HFFc6 (cell line): ENCODE results near the gene HECTD2. TPM values are rescaled to one million over a fixed set of nuclear protein-coding genes. Genes with fewer than 3 reads are reported as not detected.

ENCODE experiments used
- DNase-seq: peaks from one replicate; pipeline ENCODE4 v3.0.0-alpha.2; 2018
- H3K27ac Mint-ChIP-seq: 2 replicates; pipeline ENCODE4 v1.8.0; 2020; ENCODE audit warnings: mild to moderate bottlenecking, mixed read lengths
- H3K27me3 Mint-ChIP-seq: 2 replicates; pipeline ENCODE4 v1.8.0; 2021; ENCODE audit warnings: mild to moderate bottlenecking, moderate library complexity, mixed read lengths; ENCODE audit not compliant: insufficient read depth
- H3K36me3 Mint-ChIP-seq: 2 replicates; pipeline ENCODE4 v1.8.0; 2021; ENCODE audit warnings: low read depth, mixed read lengths
- H3K4me1 Mint-ChIP-seq: 2 replicates; pipeline ENCODE4 v1.8.0; 2020; ENCODE audit warnings: low read depth, mixed read lengths
- H3K4me3 Mint-ChIP-seq: 2 replicates; pipeline ENCODE4 v1.8.0; 2020; ENCODE audit warnings: mild to moderate bottlenecking, moderate library complexity, mixed read lengths
- H3K9me3 Mint-ChIP-seq: 2 replicates; pipeline ENCODE4 v1.8.0; 2020; ENCODE audit warnings: mild to moderate bottlenecking, mixed read lengths
- total RNA-seq, 6 experiments: library from RNA; stranded (reverse); fragmentation: NEBNext Ultra II Directional; extraction: Animal tissue kit (Norgen Biotek cat#: 25700); gene quantifications; 2 replicates in 1 of 6; 3 replicates in 5 of 6; pipeline ENCODE4 v1.2.3, GENCODE V29; 2021
- TF ChIP-seq, protein P1 (sequence below): fragments of 200-600 bp; sonication (generic); IDR thresholded peaks from 2 replicates; pipeline ENCODE4 v1.5.0; 2021; ENCODE audit warnings: antibody characterized with exemption, mild to moderate bottlenecking

Gene HECTD2
- total RNA-seq, 6 experiments from 2014 or later = 4.5 to 6.4 (median 4.9) TPM

DNA sequence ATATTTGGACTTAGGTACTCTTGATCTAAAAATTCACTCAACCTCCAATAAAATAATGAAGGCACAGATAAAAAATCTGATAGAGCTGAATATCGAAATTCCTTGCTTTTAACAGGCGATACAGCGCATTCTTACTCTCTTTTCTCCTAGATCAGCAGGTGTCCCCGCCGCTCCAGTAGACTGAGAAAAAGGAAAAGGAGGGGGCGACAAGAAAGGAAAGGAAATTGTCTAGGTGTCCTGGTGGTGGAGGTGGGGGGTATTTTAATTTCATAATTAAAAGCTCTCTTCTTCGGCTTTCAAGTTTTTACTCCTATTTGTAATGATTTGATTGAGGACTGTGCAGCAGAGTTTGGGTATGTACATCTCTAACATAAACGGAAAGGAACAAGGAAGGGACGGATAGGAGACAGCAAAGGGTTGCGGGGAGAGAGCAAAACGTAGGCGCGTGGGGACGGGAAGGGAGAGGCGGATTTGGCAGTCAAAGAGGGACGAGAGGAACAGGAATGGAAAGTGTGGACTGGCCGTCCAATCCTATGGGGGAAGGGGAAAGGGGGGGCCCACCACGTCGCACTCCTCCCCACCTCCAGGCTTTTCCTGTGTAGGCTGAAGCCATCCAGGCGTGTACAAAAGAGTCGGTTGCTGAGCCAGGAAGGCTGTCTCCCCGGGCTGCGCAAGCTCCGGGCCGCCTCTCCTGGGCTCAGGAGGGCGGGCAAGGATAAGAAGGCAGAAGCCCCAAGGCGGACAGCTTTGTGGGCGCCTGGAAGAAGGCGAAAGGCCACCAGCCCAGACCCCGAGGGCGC, 875 bp upstream of the HECTD2 start:
- H3K9me3 Mint-ChIP-seq = no peaks in the 10 kb centered on the region
- TF ChIP-seq, protein P1, sequence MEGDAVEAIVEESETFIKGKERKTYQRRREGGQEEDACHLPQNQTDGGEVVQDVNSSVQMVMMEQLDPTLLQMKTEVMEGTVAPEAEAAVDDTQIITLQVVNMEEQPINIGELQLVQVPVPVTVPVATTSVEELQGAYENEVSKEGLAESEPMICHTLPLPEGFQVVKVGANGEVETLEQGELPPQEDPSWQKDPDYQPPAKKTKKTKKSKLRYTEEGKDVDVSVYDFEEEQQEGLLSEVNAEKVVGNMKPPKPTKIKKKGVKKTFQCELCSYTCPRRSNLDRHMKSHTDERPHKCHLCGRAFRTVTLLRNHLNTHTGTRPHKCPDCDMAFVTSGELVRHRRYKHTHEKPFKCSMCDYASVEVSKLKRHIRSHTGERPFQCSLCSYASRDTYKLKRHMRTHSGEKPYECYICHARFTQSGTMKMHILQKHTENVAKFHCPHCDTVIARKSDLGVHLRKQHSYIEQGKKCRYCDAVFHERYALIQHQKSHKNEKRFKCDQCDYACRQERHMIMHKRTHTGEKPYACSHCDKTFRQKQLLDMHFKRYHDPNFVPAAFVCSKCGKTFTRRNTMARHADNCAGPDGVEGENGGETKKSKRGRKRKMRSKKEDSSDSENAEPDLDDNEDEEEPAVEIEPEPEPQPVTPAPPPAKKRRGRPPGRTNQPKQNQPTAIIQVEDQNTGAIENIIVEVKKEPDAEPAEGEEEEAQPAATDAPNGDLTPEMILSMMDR = no peak
- DNase-seq = peak; percentile 60
- H3K27me3 Mint-ChIP-seq = peaks cover 3% of the 10 kb centered on the region; the same call in 1 of the 2 replicates
- peak overlapping the region; percentile 88 for H3K4me3 Mint-ChIP-seq
- H3K36me3 Mint-ChIP-seq = no peaks in the 10 kb centered on the region
- H3K27ac Mint-ChIP-seq = peak overlapping the region; percentile 95
- H3K4me1 Mint-ChIP-seq = peaks cover 25% of the 10 kb centered on the region

- TF ChIP-seq, protein P1 = peak; percentile 25; the same call in 1 of the 2 replicates
- peaks cover 25% of the 10 kb centered on the region for H3K4me1 Mint-ChIP-seq
- H3K9me3 Mint-ChIP-seq = no peaks in the 10 kb centered on the region
- H3K4me3 Mint-ChIP-seq = peak overlapping the region; percentile 88
- DNase-seq = no peak
- H3K36me3 Mint-ChIP-seq = no peaks in the 10 kb centered on the region
- H3K27me3 Mint-ChIP-seq = peaks cover 3% of the 10 kb centered on the region; the same call in 1 of the 2 replicates
- peak overlapping the region; percentile 74 for H3K27ac Mint-ChIP-seq
Measured at GRCh38 chr10:91410638-91411371, 661 bp downstream of the HECTD2 start.

- TF ChIP-seq, protein P1 = no peak
- Mint-ChIP-seq H3K27ac (no peak overlapping the region), H3K36me3 (no peaks in the 10 kb centered on the region), H3K4me3 (peak overlapping the region; percentile 88), H3K9me3 (no peaks in the 10 kb centered on the region), H3K27me3 (peaks cover 3% of the 10 kb centered on the region; the same call in 1 of the 2 replicates), H3K4me1 (peaks cover 25% of the 10 kb centered on the region)
- no peak for DNase-seq
Measured at GRCh38 chr10:91411621-91412020, 1.5 kb downstream of the HECTD2 start.

GRCh38 chr10:91412354-91413087, 2.4 kb downstream of the HECTD2 start:
- H3K9me3 Mint-ChIP-seq = no peaks in the 10 kb centered on the region
- H3K4me3 Mint-ChIP-seq = no peak overlapping the region
- H3K36me3 Mint-ChIP-seq = no peaks in the 10 kb centered on the region
- no peak for DNase-seq
- TF ChIP-seq, protein P1 = no peak
- no peak overlapping the region for H3K27ac Mint-ChIP-seq
- peaks cover 3% of the 10 kb centered on the region; the same call in 1 of the 2 replicates for H3K27me3 Mint-ChIP-seq
- peaks cover 25% of the 10 kb centered on the region for H3K4me1 Mint-ChIP-seq

GRCh38 chr10:91415816-91416215, 5.7 kb downstream of the HECTD2 start:
- H3K27ac Mint-ChIP-seq = no peak overlapping the region
- H3K4me3 Mint-ChIP-seq = no peak overlapping the region
- DNase-seq = no peak
- H3K4me1 Mint-ChIP-seq = peaks cover 18% of the 10 kb centered on the region
- H3K36me3 Mint-ChIP-seq = no peaks in the 10 kb centered on the region
- no peaks in the 10 kb centered on the region for H3K27me3 Mint-ChIP-seq
- no peaks in the 10 kb centered on the region for H3K9me3 Mint-ChIP-seq
- TF ChIP-seq, protein P1 = no peak
